Measurements from ENCODE around the gene NEK6. TPM values are rescaled to one million over a fixed set of nuclear protein-coding genes. Genes with fewer than 3 reads are reported as not detected.

NEK6 gene
- total and polyA plus RNA-seq, 10 of the 15 experiments (the other 5 are each of a cell fraction or from before 2014, with no cell fraction given): 31.3 to 161 (median 89.2) TPM

GRCh38 chr9:124209279-124209678 lies 48.5 kb upstream of the NEK6 start:
- Histone ChIP-seq H3K36me3 (ENCODE audit: control insufficient read depth in 2 of 2, insufficient read depth in 2 of 2, low read length in 1 of 2) (no peaks in the 10 kb centered on the region), H3K4me2 (ENCODE audit: control insufficient read depth, insufficient read depth) (peak overlapping the region; percentile 22), H3K27ac (ENCODE audit: control insufficient read depth, insufficient read depth) (peak overlapping the region; percentile 62), H3K9me3 (replicated peaks; ENCODE audit: control insufficient read depth, insufficient read depth, low read length) (peaks cover 4% of the 10 kb centered on the region; the same call in 2 of the 3 replicates), H3K4me1 (ENCODE audit: control insufficient read depth, insufficient read depth, low read length) (peaks cover 58% of the 10 kb centered on the region), H2AFZ (ENCODE audit: control insufficient read depth, low read depth, low read length) (no peak overlapping the region; the same call in 1 of the 2 replicates), H3K9ac (ENCODE audit: control insufficient read depth, insufficient read depth, low read length) (no peak overlapping the region), H3K4me3 (no peak overlapping the region), H3K79me2 (ENCODE audit: control insufficient read depth, insufficient read depth, low read length) (no peaks in the 10 kb centered on the region), H4K20me1 (ENCODE audit: control insufficient read depth, insufficient read depth) (no peaks in the 10 kb centered on the region), H3K27me3 (replicated peaks in 1 of 2; ENCODE audit: control insufficient read depth in 2 of 2, insufficient read depth in 2 of 2, low read length in 1 of 2) (no peaks in the 10 kb centered on the region)
- DNase-seq (ENCODE audit: low read depth, low spot score): no peak
- in situ Hi-C loops (cut with MboI) (loop anchor here (25.0 kb wide), 1 partner anchor 1428 kb away; no protein-coding TSS in a partner anchor), intact Hi-C loops (cut with micrococcal nuclease; ENCODE audit: unreplicated experiment) (no loop called here)
- no peak for TF ChIP-seq SMAD5 (IDR thresholded peaks at IDR 0.05; ENCODE audit: low read depth)
- no peak for TF ChIP-seq IKZF2 (IDR thresholded peaks at IDR 0.05)
- no peak for TF ChIP-seq IRF5 (IDR thresholded peaks at IDR 0.05; ENCODE audit: borderline replicate concordance)
- no peak for TF ChIP-seq CHD2 (IDR thresholded peaks at IDR 0.05; ENCODE audit: borderline replicate concordance, low read depth, low read length)
- no peak for TF ChIP-seq RAD21 (IDR thresholded peaks at IDR 0.05; ENCODE audit: insufficient read depth, low read depth, low read length)
- TF ChIP-seq NFYB (IDR thresholded peaks at IDR 0.05; ENCODE audit: insufficient read depth, low read depth, low read length): no peak
- TF ChIP-seq RBBP5 (conservative IDR thresholded peaks at IDR 0.05): no peak
- no peak for TF ChIP-seq SUZ12 (IDR thresholded peaks at IDR 0.05; ENCODE audit: unreplicated experiment)
- no peak for TF ChIP-seq SPI1 (IDR thresholded peaks at IDR 0.05; ENCODE audit: borderline replicate concordance, insufficient read depth, low read depth, low read length)
- TF ChIP-seq CHD4 (IDR thresholded peaks at IDR 0.05): no peak
- no peak for TF ChIP-seq MTA2 (IDR thresholded peaks at IDR 0.05; ENCODE audit: low read depth)
- ATAC-seq: peak; percentile 25; the same call in 2 of the 3 replicates
- 5% methylated on average over 7 of the region's 7 CpGs for WGBS (ENCODE audit: insufficient coverage, insufficient replicate concordance, low lambda C conversion rate, missing lambda C conversion rate)
- SMC1A ChIA-PET (ENCODE audit: uncharacterized antibody, unreplicated experiment): interaction anchor here (0.8 to 13.1 kb wide), 9 partner anchors 9 to 85 kb away, joined by 3 to 249 read pairs (median 5); partner anchors contain the start of gene NEK6
- BruUV-seq (replicated peaks): no TSS peak
- POLR2A ChIA-PET: interaction anchor here (1.0 to 3.3 kb wide), 4 partner anchors 9 to 77 kb away, joined by 3 to 21 read pairs (median 12); no protein-coding TSS in a partner anchor
- RAD21 ChIA-PET (ENCODE audit: unreplicated experiment): interaction anchor here (0.7 to 16.1 kb wide), 10 partner anchors 8 to 83 kb away, joined by 3 to 293 read pairs (median 8); no protein-coding TSS in a partner anchor
- CTCF ChIA-PET: interaction anchor here (1.2 to 2.8 kb wide), 3 partner anchors 9 to 31 kb away, joined by 4 to 14 read pairs (median 4); no protein-coding TSS in a partner anchor
- FAIRE-seq: no peak

Data from GM12878 (cell line).